Heart left ventricle (tissue), 13 donors: ENCODE data around the gene ESPNL.

Source experiments
- CTCF ChIP-seq, 12 donors: fragments of 200-600 bp; sonication (generic) in 4 of 12; IDR thresholded peaks; one replicate each; pipeline versions ENCODE4 v1.5.0 to v1.8.0; 2018 to 2022; ENCODE audit warnings: antibody characterized with exemption in 12 of 12, mild to moderate bottlenecking in 5 of 12
- POLR2A ChIP-seq, 2 donors: fragments of 450-650 bp; IDR thresholded peaks; one replicate each; pipeline ENCODE4 v1.6.1; 2017; ENCODE audit warnings: antibody characterized with exemption in 2 of 2, mild to moderate bottlenecking in 2 of 2, moderate library complexity in 2 of 2
- donor health status: ischemic (EF 13 %, LVEDD 7.1; RV severe dilation, severe dysfunction).
- donor health status: DM: no; HTN: yes; CAD: no.
- donor health status: DM: no; HTN: no; CAD: no.
- donor health status: ischemic (EF 25% LVEDD 6.9; RV normal size, moderate dysfunction).
- donor health status: ischemic (EF 25% LVEDD 5.7; RV mildly dilated, moderate dysfunction).
- donor health status: ischemic (EF 35%, LVEDD 5.7; RV mildly dilated, moderate dysfunction).
- donor health status: nonischemic (EF 11% LVEDD 7.7; RV severe dilation, severe dysfunction).
- donor health status: DM: yes; HTN: yes; CAD: no.
- donor health status: PGD.
- donor health status: ischemic (EF 29% LVEDD 5.4; RV normal size, mild dysfunction).
- donor health status: nonischemic (EF 23%, LVEDD 6.1; RV moderate dilation, normal function).

GRCh38 chr2:238140721-238141540, 40.8 kb downstream of the ESPNL start:
- no peak for TF ChIP-seq CTCF (IDR thresholded peaks at IDR 0.05)
- TF ChIP-seq POLR2A (IDR thresholded peaks at IDR 0.05): no peak
